Measurements from ENCODE around the gene LRIF1. TPM values are rescaled to one million over a fixed set of nuclear protein-coding genes. Genes with fewer than 3 reads are reported as not detected.

Gene LRIF1
- total RNA-seq, 6 experiments from 2014 or later = 3.8 to 7.8 (median 5.8) TPM

- no peak for DNase-seq
- TF ChIP-seq CTCF (IDR thresholded peaks at IDR 0.05) (no peak), POLR2A (IDR thresholded peaks at IDR 0.05) (no peak)
- no peak for ATAC-seq
- peaks cover 0 to 5% of the 10 kb centered on the region in 2 donors for H3K27me3 ChIP-seq
- H3K36me3 ChIP-seq = no peaks in the 10 kb centered on the region
- H3K9me3 ChIP-seq = no peaks in the 10 kb centered on the region
- intact Hi-C loops (cut with DNase I) = no loop called here
- no peak overlapping the region for H3K4me3 ChIP-seq
- WGBS (ENCODE audit: insufficient coverage, low coverage, low lambda C conversion rate, missing lambda C conversion rate) = 64% methylated on average over 2 of the region's 2 CpGs
- no peak overlapping the region for H3K27ac ChIP-seq
- H3K4me1 ChIP-seq = no peaks in the 10 kb centered on the region
Measured at GRCh38 chr1:110979154-110979553, 15.4 kb upstream of the LRIF1 start.

DNA sequence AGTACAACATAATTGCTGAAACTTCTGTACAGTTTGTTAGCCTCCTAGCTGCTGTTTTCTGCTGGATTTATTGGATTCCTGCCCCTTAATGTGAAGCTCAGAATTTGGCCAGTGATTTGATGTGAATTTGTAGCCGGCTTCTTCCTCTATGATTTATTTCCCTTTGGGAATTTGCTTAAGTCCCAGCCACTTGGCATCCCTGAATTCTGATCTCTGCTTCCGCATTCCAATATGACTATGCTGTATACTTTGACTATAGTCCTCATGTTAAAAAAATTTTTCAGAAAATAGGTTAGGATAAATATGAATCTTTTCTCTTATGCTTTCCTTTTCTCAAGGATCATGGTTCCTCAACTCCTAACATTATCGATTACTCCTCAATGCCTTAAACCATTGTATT, 12.4 kb upstream of the LRIF1 start:
- TF ChIP-seq CTCF (IDR thresholded peaks at IDR 0.05) = no peak
- TF ChIP-seq POLR2A (IDR thresholded peaks at IDR 0.05) = no peak
- no peaks in the 10 kb centered on the region for H3K4me1 ChIP-seq
- H3K36me3 ChIP-seq = no peaks in the 10 kb centered on the region
- WGBS (ENCODE audit: insufficient coverage, low coverage, low lambda C conversion rate, missing lambda C conversion rate) = 72% methylated on average over 3 of the region's 3 CpGs
- DNase-seq (no peak), ATAC-seq (no peak)
- peaks cover 0 to 5% of the 10 kb centered on the region in 2 donors for H3K27me3 ChIP-seq
- H3K27ac ChIP-seq = no peak overlapping the region
- intact Hi-C loops (cut with DNase I) = no loop called here
- H3K4me3 ChIP-seq = no peak overlapping the region
- no peaks in the 10 kb centered on the region for H3K9me3 ChIP-seq

GRCh38 chr1:110975265-110975664, 11.5 kb upstream of the LRIF1 start:
- DNase-seq (no peak), ATAC-seq (no peak)
- TF ChIP-seq POLR2A (IDR thresholded peaks at IDR 0.05) = no peak
- no peak for TF ChIP-seq CTCF (IDR thresholded peaks at IDR 0.05)
- H3K27me3 ChIP-seq = peaks cover 0 to 5% of the 10 kb centered on the region in 2 donors
- H3K9me3 ChIP-seq = no peaks in the 10 kb centered on the region
- H3K36me3 ChIP-seq = no peaks in the 10 kb centered on the region
- intact Hi-C loops (cut with DNase I) = no loop called here
- no peaks in the 10 kb centered on the region for H3K4me1 ChIP-seq
- WGBS (ENCODE audit: insufficient coverage, low coverage, low lambda C conversion rate, missing lambda C conversion rate) = 56% methylated on average over 1 of the region's 1 CpG
- no peak overlapping the region for H3K4me3 ChIP-seq
- no peak overlapping the region for H3K27ac ChIP-seq

- H3K36me3 ChIP-seq = no peaks in the 10 kb centered on the region
- H3K27me3 ChIP-seq = no peaks in the 10 kb centered on the region
- H3K4me3 ChIP-seq = no peak overlapping the region
- no peak for ATAC-seq
- no peak for DNase-seq
- TF ChIP-seq CTCF (IDR thresholded peaks at IDR 0.05) (no peak), POLR2A (IDR thresholded peaks at IDR 0.05) (no peak)
- peaks cover 0 to 9% (median 0%) of the 10 kb centered on the region in 4 donors for H3K4me1 ChIP-seq
- peaks cover 0 to under 1% (median 0%) of the 10 kb centered on the region in 4 donors for H3K9me3 ChIP-seq
- WGBS (ENCODE audit: insufficient coverage, low coverage, low lambda C conversion rate, missing lambda C conversion rate) = 69% methylated on average over 1 of the region's 1 CpG
- intact Hi-C loops (cut with DNase I) = no loop called here
- H3K27ac ChIP-seq = no peak overlapping the region
Measured at GRCh38 chr1:110967256-110967655, 3.5 kb upstream of the LRIF1 start.

DNA sequence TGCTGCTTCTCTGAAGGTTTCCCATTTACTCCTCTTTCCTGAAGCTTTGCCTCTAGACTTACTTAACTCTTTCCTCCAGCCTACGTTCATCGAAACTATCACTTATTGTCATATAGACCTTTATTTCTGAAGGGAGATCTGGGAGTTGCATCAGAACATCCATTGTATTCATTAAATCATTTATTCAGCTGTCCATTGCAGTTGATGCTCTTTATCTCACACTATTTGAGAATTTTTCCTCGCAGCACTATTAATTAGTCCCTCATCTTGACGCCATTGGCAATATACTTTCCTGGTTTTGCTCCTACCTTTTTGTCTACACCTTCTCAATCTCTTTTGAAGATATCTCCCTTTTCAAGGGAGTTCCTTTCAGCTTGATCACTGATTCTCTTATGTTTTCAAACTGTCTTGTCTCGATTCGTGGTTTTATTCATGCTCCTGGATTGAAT, 757 bp upstream of the LRIF1 start:
- no peak for DNase-seq
- Histone ChIP-seq H3K4me1 (peaks cover 0 to 12% (median 0%) of the 10 kb centered on the region in 4 donors), H3K27ac (peak overlapping the region; percentile 30 to 94 (median 86)), H3K9me3 (peaks cover 0 to 3% (median 0%) of the 10 kb centered on the region in 4 donors), H3K27me3 (no peaks in the 10 kb centered on the region), H3K4me3 (peak overlapping the region; percentile 44 to 66 (median 63)), H3K36me3 (no peaks in the 10 kb centered on the region)
- ATAC-seq = no peak
- intact Hi-C loops (cut with DNase I) = no loop called here
- 51% methylated on average over 6 of the region's 6 CpGs for WGBS (ENCODE audit: insufficient coverage, low coverage, low lambda C conversion rate, missing lambda C conversion rate)
- TF ChIP-seq POLR2A (IDR thresholded peaks at IDR 0.05) (no peak), CTCF (IDR thresholded peaks at IDR 0.05) (no peak)
